GM12891 (cell line): ENCODE data around the gene PAIP2.

Source experiments
- POLR2A ChIP-seq: IDR thresholded peaks from 2 replicates; pipeline ENCODE4 v1.6.1; 2011; ENCODE audit warnings: low read depth, low read length, control low read depth
- POLR2AphosphoS5 ChIP-seq: IDR thresholded peaks from 2 replicates; pipeline ENCODE4 v1.6.1; 2011; ENCODE audit warnings: low read depth, low read length, control low read depth

GRCh38 chr5:139414581-139415130 is 73.0 kb downstream of the PAIP2 start:
- TF ChIP-seq POLR2A (no peak), POLR2AphosphoS5 (no peak)
